ENCODE results near the gene MYH9.

- TF ChIP-seq POLR2AphosphoS5 (IDR thresholded peaks at IDR 0.05) (peak; percentile 92), CTCF (IDR thresholded peaks at IDR 0.05) (no peak), POLR2A (IDR thresholded peaks at IDR 0.05) (peak; percentile 26 to 44), EP300 (IDR thresholded peaks at IDR 0.05) (no peak)
Observed at GRCh38 chr22:36329254-36330078, 58.3 kb downstream of the MYH9 start.
